ENCODE data around the gene XKR3.
"Not testable (repeated sequence)": the region's sequence is repeated elsewhere in the genome, so short reads cannot be mapped to it uniquely, and the experiment has no call there.

The XKR3 gene

GRCh38 chr22:16774911-16775500 lies 50.2 kb downstream of the XKR3 start:
- TF ChIP-seq Cebpa-rat (IDR thresholded peaks at IDR 0.05): no peak
- Histone ChIP-seq H4K20me1 (no peaks in the 10 kb centered on the region), H3K9me3 (replicated peaks in 1 of 11) (peaks cover 0 to 7% (median 5%) of the 10 kb centered on the region in 11 experiments; a peak in 13 of 22 replicates), H3K36me3 (no peaks in the 10 kb centered on the region), H3K27ac (0 out of 22 replicates have a peak overlapping the region, but pooled peaks of 1 of the 11 experiments have one; percentile 7), H3K4me2 (peak overlapping the region in 8 of 11 experiments; percentile 5 to 35 (median 24); a peak in 9 of 22 replicates), H3K9ac (no peak overlapping the region; a peak in 1 of 22 replicates), H3K4me1 (peaks cover 0 to 17% (median 12%) of the 10 kb centered on the region in 10 experiments; a peak in 17 of 20 replicates), H3K4me3 (no peak overlapping the region), H3K27me3 (no peaks in the 10 kb centered on the region)

DNA sequence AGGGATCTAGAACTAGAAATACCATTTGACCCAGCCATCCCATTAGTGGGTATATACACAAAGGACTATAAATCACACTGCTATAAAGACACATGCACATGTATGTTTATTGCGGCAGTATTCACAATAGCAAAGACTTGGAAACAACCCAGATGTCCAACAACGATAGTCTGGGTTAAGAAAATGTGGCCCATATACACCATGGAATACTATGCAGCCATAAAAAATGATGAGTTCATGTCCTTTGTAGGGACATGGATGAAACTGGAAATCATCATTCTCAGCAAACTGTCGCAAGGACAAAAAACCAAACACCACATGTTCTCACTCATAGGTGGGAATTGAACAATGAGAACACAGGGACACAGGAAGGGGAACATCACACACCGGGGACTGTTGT lies 53.6 kb downstream of the XKR3 start:
- not testable (repeated sequence) for H3K9ac ChIP-seq, H4K20me1 ChIP-seq

DNA sequence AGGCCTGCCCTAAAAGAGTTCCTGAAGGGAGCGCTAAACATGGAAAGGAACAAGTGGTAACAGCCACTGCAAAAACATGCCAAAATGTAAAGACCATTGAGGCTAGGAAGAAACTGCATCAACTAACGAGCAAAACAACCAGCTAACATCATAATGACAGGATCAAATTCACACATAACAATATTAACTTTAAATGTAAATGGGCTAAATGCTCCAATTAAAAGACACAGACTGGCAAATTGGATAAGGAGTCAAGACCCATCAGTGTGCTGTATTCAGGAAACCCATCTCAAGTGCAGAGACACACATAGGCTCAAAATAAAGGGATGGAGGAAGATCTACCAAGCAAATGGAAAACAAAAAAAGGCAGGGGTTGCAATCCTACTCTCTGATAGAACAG lies 57.3 kb downstream of the XKR3 start:
- H3K9me3 ChIP-seq (replicated peaks in 1 of 11): peaks cover 14 to 24% (median 15%) of the 10 kb centered on the region in 11 experiments; a peak in 21 of 22 replicates
- not testable (repeated sequence) for H3K4me2 ChIP-seq, H3K27me3 ChIP-seq, H3K9ac ChIP-seq, H3K4me3 ChIP-seq, H4K20me1 ChIP-seq, H3K4me1 ChIP-seq, H3K27ac ChIP-seq, H3K36me3 ChIP-seq

More for the DNA sequence above, 53.6 kb downstream of the XKR3 start:
- H3K27me3 ChIP-seq, H3K36me3 ChIP-seq, H3K4me2 ChIP-seq, H3K27ac ChIP-seq, H3K4me3 ChIP-seq: not testable (repeated sequence)
- Histone ChIP-seq H3K9me3 (replicated peaks in 1 of 11) (peaks cover 8 to 16% (median 13%) of the 10 kb centered on the region in 11 experiments; a peak in 20 of 22 replicates), H3K4me1 (peaks cover 0 to 11% (median 9%) of the 10 kb centered on the region in 10 experiments; a peak in 16 of 20 replicates)

DNA sequence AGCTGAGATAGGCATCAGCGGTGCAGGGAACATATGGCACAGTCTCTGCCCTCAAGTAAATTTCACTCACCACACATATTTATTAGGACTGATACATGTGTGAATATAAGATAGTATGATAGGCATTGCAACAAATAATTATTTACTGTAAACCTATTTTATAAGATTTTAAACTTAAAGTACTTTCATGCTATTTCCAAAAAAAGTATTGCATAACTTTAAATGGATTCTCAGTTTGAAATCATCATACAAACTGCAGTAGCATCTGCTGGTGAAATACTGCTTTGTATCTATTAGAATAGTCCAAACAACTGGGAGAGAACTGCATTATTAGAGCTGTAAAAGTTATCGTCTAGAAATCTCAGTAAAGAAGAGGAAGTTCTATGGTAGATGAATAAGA lies 63.0 kb downstream of the XKR3 start:
- not testable (repeated sequence) for H3K4me2 ChIP-seq, H3K9ac ChIP-seq, H3K4me1 ChIP-seq, H3K36me3 ChIP-seq, H3K27me3 ChIP-seq, H3K27ac ChIP-seq, H3K4me3 ChIP-seq, H4K20me1 ChIP-seq
- peaks cover 11 to 20% (median 14%) of the 10 kb centered on the region in 11 experiments; a peak in 21 of 22 replicates for H3K9me3 ChIP-seq (replicated peaks in 1 of 11)

DNA sequence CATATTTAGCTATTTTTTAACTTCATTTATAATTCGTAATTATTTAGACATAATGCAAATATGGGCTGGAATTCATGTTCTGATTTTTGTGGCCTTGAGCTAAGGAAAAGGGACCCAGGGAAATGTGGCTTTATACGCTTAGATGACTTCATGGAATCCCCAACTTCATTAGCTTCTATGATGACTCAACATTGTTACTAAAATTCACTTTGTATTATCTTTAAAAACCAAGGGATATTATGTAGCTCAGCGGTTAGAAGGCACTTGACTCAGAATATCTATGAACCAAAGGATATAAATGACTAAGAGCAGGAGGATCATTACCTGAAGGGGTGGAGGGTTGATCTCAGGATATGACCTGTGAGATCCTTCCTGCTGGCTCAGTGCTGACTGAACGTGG lies 64.8 kb downstream of the XKR3 start:
- H3K9ac ChIP-seq; H3K36me3 ChIP-seq; H3K4me3 ChIP-seq; H4K20me1 ChIP-seq; H3K4me2 ChIP-seq; H3K4me1 ChIP-seq; H3K27me3 ChIP-seq; H3K9me3 ChIP-seq (replicated peaks in 1 of 11); H3K27ac ChIP-seq: not testable (repeated sequence)

GRCh38 chr22:16749282-16749681 lies 75.9 kb downstream of the XKR3 start:
- Histone ChIP-seq H3K4me1 (peaks cover 0 to 14% (median 3%) of the 10 kb centered on the region in 10 experiments; a peak in 7 of 20 replicates), H3K9me3 (replicated peaks in 1 of 11) (peaks cover 15 to 31% (median 24%) of the 10 kb centered on the region in 11 experiments)
- not testable (repeated sequence) for H3K4me3 ChIP-seq, H3K36me3 ChIP-seq, H3K9ac ChIP-seq, H3K27ac ChIP-seq, H4K20me1 ChIP-seq, H3K27me3 ChIP-seq, H3K4me2 ChIP-seq

GRCh38 chr22:16748160-16748929 lies 76.9 kb downstream of the XKR3 start:
- peaks cover 15 to 30% (median 23%) of the 10 kb centered on the region in 11 experiments for H3K9me3 ChIP-seq (replicated peaks in 1 of 11)
- H3K4me3 ChIP-seq, H3K27ac ChIP-seq, H3K4me2 ChIP-seq, H4K20me1 ChIP-seq, H3K36me3 ChIP-seq, H3K27me3 ChIP-seq, H3K9ac ChIP-seq: not testable (repeated sequence)
- H3K4me1 ChIP-seq: peaks cover 0 to 22% (median 6%) of the 10 kb centered on the region in 10 experiments; a peak in 7 of 20 replicates

DNA sequence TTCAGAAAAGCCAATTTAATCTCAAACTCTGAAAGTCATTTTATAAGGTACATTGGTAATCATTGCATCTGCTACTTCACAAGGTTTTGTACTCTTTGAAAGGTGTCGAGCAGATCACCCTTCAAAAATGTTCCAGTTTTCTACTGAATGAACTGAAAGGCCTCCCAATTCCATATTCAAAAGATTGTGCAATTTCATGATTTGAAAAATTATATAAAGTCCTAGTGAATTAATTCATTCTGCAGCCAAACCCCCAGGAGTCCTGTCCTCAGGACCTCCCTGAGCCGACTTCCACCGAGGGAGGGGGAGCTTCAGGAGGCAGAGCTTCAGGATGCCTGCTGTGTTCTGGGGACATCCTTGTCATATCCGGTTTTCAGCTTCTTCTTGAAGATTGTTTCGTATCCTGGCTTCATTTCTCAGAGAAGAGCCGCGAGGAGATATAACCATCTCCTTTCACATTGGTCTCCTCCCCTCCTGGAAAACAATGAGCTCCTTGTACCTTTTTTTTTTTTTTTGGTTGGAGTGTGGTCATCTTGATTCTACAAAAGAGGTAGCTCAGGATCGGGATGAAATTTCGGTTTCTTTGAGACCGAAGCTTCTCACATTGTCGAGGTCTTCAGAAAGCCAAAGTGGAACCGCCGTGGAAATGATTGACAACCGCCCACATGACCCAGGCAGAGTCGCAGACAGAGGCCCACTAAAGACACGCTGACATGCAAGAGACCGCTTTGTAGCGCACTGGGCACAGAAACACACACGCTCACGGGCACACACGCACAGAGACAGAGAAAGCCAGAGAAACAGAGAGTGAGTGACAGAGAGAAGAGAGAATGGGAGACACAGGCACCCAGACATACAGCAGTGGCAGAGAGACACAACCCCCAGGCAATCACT lies 77.7 kb downstream of the XKR3 start:
- H3K9me3 ChIP-seq (replicated peaks in 1 of 11): peaks cover 11 to 25% (median 18%) of the 10 kb centered on the region in 11 experiments

GRCh38 chr22:16734271-16734670 lies 90.9 kb downstream of the XKR3 start:
- not testable (repeated sequence) for H3K9me3 ChIP-seq (replicated peaks in 1 of 11); H3K4me3 ChIP-seq; H3K27ac ChIP-seq; H3K27me3 ChIP-seq; H3K4me1 ChIP-seq; H3K36me3 ChIP-seq; H4K20me1 ChIP-seq; H3K4me2 ChIP-seq; H3K9ac ChIP-seq

More for the DNA sequence above, 77.7 kb downstream of the XKR3 start:
- H3K27me3 ChIP-seq, H4K20me1 ChIP-seq, H3K9ac ChIP-seq, H3K4me2 ChIP-seq, H3K36me3 ChIP-seq, H3K4me3 ChIP-seq, H3K27ac ChIP-seq: not testable (repeated sequence)
- H3K4me1 ChIP-seq: peaks cover 0 to 22% (median 6%) of the 10 kb centered on the region in 10 experiments; a peak in 7 of 20 replicates
